MCF 10A (cell line): Measurements from ENCODE around the gene ALDH1A1. TPM values are rescaled to one million over a fixed set of nuclear protein-coding genes. Genes with fewer than 3 reads are reported as not detected.
A peak's percentile ranks its signal among the peaks of the same experiment; 100 is the strongest.

ENCODE experiments used
- BruUV-seq: library from RNA; stranded (reverse); fragments of 400-500 nt; replicated peaks from 2 replicates; lab custom pipeline; 2021; lab: Mats Ljungman, UMichigan
- CTCF ChIA-PET: fragments of 300-600 bp; sonication (Branson Sonifier 250); formaldehyde crosslinking; extraction: SDS; loops from one replicate; lab custom pipeline; 2021; ENCODE audit warnings: antibody characterized with exemption, inconsistent platforms; lab: Yijun Ruan, JAX
- POLR2A ChIA-PET: fragments of 300-600, 350-650 bp; sonication (Branson Sonifier 250); formaldehyde crosslinking; extraction: SDS; loops from one replicate; lab custom pipeline; 2020; ENCODE audit warnings: antibody characterized with exemption, inconsistent platforms; lab: Yijun Ruan, JAX
- DNase-seq: peaks from one replicate; pipeline ENCODE4 v3.0.0-alpha.2; 2018; ENCODE audit not compliant: unreplicated experiment
- H3K27ac Mint-ChIP-seq: one replicate; pipeline ENCODE4 v1.8.0; 2022; ENCODE audit warnings: mild to moderate bottlenecking, low read depth, mixed read lengths; ENCODE audit not compliant: unreplicated experiment
- H3K27me3 Mint-ChIP-seq: one replicate; pipeline ENCODE4 v1.8.0; 2022; ENCODE audit warnings: mixed read lengths; ENCODE audit not compliant: insufficient read depth, unreplicated experiment
- H3K36me3 Mint-ChIP-seq: one replicate; pipeline ENCODE4 v1.8.0; 2022; ENCODE audit warnings: mild to moderate bottlenecking, moderate library complexity, mixed read lengths; ENCODE audit not compliant: insufficient read depth, unreplicated experiment
- H3K4me1 Mint-ChIP-seq: one replicate; pipeline ENCODE4 v1.8.0; 2022; ENCODE audit warnings: mixed read lengths; ENCODE audit not compliant: insufficient read depth, unreplicated experiment
- H3K4me3 Mint-ChIP-seq: one replicate; pipeline ENCODE4 v1.8.0; 2022; ENCODE audit warnings: mild to moderate bottlenecking, moderate library complexity, mixed read lengths; ENCODE audit not compliant: unreplicated experiment
- H3K9me3 Mint-ChIP-seq: one replicate; pipeline ENCODE4 v1.8.0; 2022; ENCODE audit warnings: mixed read lengths; ENCODE audit not compliant: unreplicated experiment
- intact Hi-C: fragments of 100-400 bp; cut with micrococcal nuclease; formaldehyde crosslinking; loops from 2 replicates; pipeline ENCODE4 v1.14.1; 2022
- total RNA-seq: library from RNA; stranded (reverse); gene quantifications from 2 replicates; pipeline ENCODE4 v1.2.3, GENCODE V29; 2022
- TF ChIP-seq, protein P1 (sequence below): fragments of 200-600 bp; IDR thresholded peaks from one replicate; pipeline ENCODE4 v1.8.0; 2022; ENCODE audit warnings: antibody characterized with exemption, mild to moderate bottlenecking; ENCODE audit not compliant: unreplicated experiment

ALDH1A1 gene
- total RNA-seq, 1 experiment from 2014 or later = not detected

DNA sequence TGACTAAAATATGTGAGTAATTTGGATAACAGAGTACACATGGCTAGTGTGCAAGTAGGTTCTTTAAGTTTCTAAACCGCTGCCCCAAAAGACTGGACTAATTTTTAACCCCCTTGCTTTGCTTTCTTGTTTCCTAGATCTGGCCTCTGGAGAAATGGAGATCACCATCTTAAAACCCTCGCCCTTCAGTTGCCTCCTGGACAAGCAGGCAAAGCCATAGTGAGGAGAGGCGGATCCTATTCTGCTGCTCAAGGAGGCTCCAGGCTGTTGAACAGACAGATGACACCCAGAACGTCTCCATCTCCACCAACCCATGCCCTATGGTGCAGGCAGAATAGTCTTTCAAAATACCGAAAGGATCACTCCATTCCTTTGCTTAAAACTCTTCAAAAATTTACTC, 28.6 kb upstream of the ALDH1A1 start:
- BruUV-seq = no TSS peak
- H3K9me3 Mint-ChIP-seq = no peaks in the 10 kb centered on the region
- peaks cover 11% of the 10 kb centered on the region for H3K27me3 Mint-ChIP-seq
- POLR2A ChIA-PET = no interaction called here
- CTCF ChIA-PET = no interaction called here
- TF ChIP-seq, protein P1, sequence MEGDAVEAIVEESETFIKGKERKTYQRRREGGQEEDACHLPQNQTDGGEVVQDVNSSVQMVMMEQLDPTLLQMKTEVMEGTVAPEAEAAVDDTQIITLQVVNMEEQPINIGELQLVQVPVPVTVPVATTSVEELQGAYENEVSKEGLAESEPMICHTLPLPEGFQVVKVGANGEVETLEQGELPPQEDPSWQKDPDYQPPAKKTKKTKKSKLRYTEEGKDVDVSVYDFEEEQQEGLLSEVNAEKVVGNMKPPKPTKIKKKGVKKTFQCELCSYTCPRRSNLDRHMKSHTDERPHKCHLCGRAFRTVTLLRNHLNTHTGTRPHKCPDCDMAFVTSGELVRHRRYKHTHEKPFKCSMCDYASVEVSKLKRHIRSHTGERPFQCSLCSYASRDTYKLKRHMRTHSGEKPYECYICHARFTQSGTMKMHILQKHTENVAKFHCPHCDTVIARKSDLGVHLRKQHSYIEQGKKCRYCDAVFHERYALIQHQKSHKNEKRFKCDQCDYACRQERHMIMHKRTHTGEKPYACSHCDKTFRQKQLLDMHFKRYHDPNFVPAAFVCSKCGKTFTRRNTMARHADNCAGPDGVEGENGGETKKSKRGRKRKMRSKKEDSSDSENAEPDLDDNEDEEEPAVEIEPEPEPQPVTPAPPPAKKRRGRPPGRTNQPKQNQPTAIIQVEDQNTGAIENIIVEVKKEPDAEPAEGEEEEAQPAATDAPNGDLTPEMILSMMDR = no peak
- no peak overlapping the region for H3K27ac Mint-ChIP-seq
- H3K4me1 Mint-ChIP-seq = peaks cover 10% of the 10 kb centered on the region
- no peaks in the 10 kb centered on the region for H3K36me3 Mint-ChIP-seq
- no peak overlapping the region for H3K4me3 Mint-ChIP-seq
- no peak for DNase-seq
- intact Hi-C loops = no loop called here

DNA sequence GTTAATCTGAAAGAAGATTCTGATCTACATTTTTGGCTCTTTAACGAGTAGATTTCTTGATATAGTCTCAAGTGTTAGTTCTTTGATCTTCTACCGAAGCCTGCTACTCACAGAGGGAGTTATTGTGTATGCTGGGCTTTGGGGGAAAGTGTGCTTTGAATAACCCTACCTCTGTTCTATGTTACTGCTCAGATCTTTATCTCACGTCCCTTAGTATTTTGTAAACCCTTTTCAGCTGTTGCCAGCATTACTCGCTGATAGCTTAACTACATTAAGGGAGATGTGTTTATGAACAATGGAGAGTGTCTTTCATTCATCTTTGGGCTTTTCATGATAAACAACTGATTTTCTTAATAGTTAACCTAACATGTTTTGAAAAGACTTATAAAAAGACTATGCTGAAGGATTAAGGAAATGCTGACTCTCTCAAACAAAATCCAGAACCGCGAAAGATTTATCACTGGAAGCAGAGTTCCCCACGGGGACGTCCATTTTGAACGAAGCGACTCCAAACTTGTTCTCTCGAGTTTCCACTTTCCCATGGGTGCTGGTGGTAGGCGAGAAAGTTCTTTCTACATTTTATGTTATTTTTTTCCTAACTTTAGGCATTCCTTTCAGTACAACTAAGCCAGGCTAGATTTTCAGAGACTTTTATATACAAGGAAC, 27.9 kb upstream of the ALDH1A1 start:
- Mint-ChIP-seq H3K27ac (no peak overlapping the region), H3K36me3 (no peaks in the 10 kb centered on the region), H3K4me1 (peaks cover 10% of the 10 kb centered on the region), H3K27me3 (peaks cover 11% of the 10 kb centered on the region), H3K4me3 (no peak overlapping the region), H3K9me3 (no peaks in the 10 kb centered on the region)
- BruUV-seq = no TSS peak
- DNase-seq = no peak
- CTCF ChIA-PET = no interaction called here
- TF ChIP-seq, protein P1 = no peak
- intact Hi-C loops = no loop called here
- POLR2A ChIA-PET = no interaction called here

DNA sequence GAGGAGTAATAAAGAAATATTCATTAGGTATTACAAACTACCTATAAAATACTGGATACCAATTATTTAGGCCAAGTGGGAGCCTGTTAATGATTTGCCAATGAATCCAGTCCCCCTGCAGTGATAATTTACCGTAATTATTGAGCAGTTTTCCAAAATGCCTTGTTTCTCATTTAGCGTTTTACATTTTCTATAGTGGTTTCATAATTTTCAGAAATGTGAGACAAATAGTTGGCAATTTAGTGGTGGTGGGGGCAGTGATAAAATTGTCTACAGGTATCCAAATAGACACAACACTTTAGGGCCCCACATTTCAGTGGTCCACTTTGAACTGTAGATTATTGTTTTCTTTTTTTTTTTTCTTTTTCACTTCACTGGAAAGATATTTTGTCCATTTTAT, 27.3 kb upstream of the ALDH1A1 start:
- BruUV-seq = no TSS peak
- CTCF ChIA-PET = no interaction called here
- Mint-ChIP-seq H3K36me3 (no peaks in the 10 kb centered on the region), H3K27ac (no peak overlapping the region), H3K4me1 (peaks cover 10% of the 10 kb centered on the region), H3K27me3 (peaks cover 14% of the 10 kb centered on the region), H3K9me3 (no peaks in the 10 kb centered on the region), H3K4me3 (no peak overlapping the region)
- TF ChIP-seq, protein P1 = no peak
- intact Hi-C loops = no loop called here
- POLR2A ChIA-PET = no interaction called here
- DNase-seq = no peak

DNA sequence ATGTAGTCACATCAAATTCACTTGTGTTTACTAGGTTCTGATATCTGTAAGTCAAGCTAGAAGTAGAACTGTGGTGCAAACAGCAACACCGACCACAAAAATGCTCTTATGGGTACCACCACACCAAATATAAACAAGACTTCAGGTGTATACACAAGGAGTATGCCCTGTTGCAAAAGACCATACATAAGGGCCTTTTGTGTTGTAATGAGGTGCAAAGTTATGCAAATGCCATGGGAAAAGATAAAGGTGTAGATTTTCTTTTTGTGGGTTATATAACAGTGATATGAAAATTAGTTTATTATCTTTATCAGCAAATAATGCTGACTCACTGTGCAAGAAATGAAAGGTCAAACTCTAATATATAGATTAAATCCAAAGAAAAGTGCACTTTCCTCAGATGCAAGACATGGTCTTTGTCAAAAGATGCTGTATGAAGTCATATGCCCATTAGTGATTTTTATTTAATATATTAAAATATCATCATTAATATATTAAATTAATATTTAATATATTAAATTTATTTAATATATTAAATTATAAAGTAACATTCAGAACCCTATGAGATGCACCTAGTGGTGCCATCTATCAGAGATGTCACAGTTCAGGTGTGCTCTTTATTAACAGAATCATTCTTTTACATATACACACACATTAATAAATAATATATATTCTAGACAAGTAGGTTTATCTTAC, 26.7 kb upstream of the ALDH1A1 start:
- TF ChIP-seq, protein P1 = no peak
- Mint-ChIP-seq H3K36me3 (no peaks in the 10 kb centered on the region), H3K27ac (no peak overlapping the region), H3K4me1 (peaks cover 10% of the 10 kb centered on the region), H3K27me3 (peaks cover 16% of the 10 kb centered on the region), H3K9me3 (no peaks in the 10 kb centered on the region), H3K4me3 (no peak overlapping the region)
- ChIA-PET CTCF (no interaction called here), POLR2A (no interaction called here)
- intact Hi-C loops = no loop called here
- BruUV-seq = no TSS peak
- peak; percentile 8 for DNase-seq
